Measurements from ENCODE around the gene MACO1. TPM values are rescaled to one million over a fixed set of nuclear protein-coding genes. Genes with fewer than 3 reads are reported as not detected.
A peak's percentile ranks its signal among the peaks of the same experiment; 100 is the strongest.
"Not testable (repeated sequence)": the region's sequence is repeated elsewhere in the genome, so short reads cannot be mapped to it uniquely, and the experiment has no call there.

The MACO1 gene, protein sequence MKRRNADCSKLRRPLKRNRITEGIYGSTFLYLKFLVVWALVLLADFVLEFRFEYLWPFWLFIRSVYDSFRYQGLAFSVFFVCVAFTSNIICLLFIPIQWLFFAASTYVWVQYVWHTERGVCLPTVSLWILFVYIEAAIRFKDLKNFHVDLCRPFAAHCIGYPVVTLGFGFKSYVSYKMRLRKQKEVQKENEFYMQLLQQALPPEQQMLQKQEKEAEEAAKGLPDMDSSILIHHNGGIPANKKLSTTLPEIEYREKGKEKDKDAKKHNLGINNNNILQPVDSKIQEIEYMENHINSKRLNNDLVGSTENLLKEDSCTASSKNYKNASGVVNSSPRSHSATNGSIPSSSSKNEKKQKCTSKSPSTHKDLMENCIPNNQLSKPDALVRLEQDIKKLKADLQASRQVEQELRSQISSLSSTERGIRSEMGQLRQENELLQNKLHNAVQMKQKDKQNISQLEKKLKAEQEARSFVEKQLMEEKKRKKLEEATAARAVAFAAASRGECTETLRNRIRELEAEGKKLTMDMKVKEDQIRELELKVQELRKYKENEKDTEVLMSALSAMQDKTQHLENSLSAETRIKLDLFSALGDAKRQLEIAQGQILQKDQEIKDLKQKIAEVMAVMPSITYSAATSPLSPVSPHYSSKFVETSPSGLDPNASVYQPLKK
- polyA plus RNA-seq (2013, experiment 1 of 2): 21.6 TPM
- 25.9 TPM for polyA plus RNA-seq (2013, experiment 2 of 2)

DNA sequence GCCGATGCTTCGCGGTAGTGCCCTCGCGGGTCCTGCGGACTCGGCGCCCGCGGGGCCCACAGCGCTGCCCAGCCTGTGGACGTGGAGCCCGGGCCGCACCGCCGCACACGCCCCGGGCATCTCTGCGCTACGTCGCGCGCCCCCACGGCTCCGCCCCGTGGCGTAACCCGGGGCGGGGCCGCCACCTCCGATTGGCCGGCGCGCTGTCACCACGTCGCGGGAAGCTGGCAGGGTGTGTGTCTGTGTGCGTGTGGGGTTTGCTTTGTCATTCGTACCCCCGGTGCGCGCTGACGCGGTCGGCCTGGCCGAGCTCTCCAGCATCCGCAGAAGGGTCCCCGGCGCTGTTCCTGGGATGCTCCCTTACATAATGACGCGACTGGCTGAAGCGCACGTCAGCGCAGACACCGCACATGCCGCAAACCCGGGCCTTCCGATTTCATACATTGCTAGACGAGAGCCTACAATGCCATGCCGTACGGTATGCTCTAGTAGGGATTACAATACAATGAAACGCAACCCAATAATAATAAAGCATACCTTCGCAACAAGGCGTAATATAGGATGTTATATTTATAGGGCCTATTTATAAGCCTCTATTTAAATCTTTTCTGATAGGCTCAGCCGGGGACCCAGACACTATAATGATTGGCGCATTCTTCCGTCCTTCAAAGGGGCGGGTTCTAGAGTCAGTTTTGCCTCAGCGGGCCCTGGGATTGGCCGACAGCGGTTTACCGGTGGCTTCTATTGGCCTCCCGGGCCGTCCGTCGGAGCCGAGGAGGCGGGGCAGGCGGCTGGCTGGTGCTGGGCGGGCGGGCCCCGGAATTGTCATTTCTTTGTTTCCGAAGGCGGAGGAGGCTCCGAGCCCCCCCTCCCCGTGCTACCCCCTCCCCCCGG is at the start of gene MACO1:
Gene MACO1, plus strand, starts transcription at position 825 of the 894 bp plus-strand sequence. CDS start 202 bp downstream, outside the sequence.
- WGBS, 2 experiments (ENCODE audit: insufficient coverage in 2 of 2): 0 to 1% methylated on average over 40 to 52 of the region's 87 CpGs
- Histone ChIP-seq H3K36me3 (ENCODE audit: control insufficient read depth, insufficient read depth, low read length) (no peaks in the 10 kb centered on the region), H3K27ac (ENCODE audit: low read depth, low read length, severe bottlenecking) (peak within 1 kb of the TSS; percentile 85), H3K9me3 (ENCODE audit: control insufficient read depth, low read length) (no peaks in the 10 kb centered on the region), H3K4me1 (ENCODE audit: control insufficient read depth, insufficient read depth, low read length, poor library complexity, severe bottlenecking) (peaks cover 7% of the 10 kb centered on the region), H3K4me3 (ENCODE audit: extremely low read depth, insufficient read depth, low read length, poor library complexity, severe bottlenecking) (peak within 1 kb of the TSS; percentile 88)

DNA sequence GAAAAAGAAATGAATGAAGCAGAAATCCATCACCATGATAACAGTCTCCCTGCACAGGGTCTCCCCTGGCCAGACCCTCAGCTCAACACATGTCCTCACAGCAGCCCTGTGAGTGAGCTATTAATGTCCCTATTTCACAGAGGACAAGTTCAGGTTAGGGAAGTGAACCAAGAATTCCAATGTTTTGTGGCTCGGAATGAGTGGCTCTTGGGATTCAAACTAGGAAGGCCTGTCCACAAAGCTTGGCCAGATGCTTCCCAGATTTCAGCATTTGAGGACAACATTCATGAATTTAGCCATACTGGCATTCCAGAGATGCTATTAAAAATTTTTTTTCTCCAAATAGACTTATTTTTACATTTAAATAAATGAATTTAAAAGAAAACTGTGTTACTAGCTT is 48.2 kb upstream of the MACO1 start:
- not testable (repeated sequence) for H3K9me3 ChIP-seq (ENCODE audit: control insufficient read depth, low read length); H3K4me3 ChIP-seq (ENCODE audit: extremely low read depth, insufficient read depth, low read length, poor library complexity, severe bottlenecking); H3K4me1 ChIP-seq (ENCODE audit: control insufficient read depth, insufficient read depth, low read length, poor library complexity, severe bottlenecking); H3K36me3 ChIP-seq (ENCODE audit: control insufficient read depth, insufficient read depth, low read length); H3K27ac ChIP-seq (ENCODE audit: low read depth, low read length, severe bottlenecking)
- 90 to 100% methylated on average over 1 of the region's 1 CpG for WGBS, 2 experiments (ENCODE audit: insufficient coverage in 2 of 2)

DNA sequence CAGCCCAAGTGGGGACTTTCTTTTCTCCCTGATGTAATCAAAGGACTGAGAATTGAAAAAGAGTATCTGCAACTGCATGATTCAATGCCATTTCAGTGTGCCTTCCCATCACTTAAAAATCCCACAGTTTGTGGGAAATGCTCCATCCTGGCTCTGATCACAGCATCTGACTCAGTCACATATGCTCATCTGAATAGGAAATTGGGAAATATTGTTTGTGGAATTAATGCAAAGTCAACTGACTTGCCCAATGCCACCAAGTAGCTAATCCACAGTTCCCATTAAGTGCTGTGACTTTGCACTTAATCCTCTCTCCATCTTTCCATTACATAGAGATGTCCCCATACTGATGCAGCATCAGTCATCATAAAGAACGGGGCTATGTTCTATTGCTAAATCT is 47.6 kb upstream of the MACO1 start:
- not testable (repeated sequence) for H3K9me3 ChIP-seq (ENCODE audit: control insufficient read depth, low read length); H3K4me3 ChIP-seq (ENCODE audit: extremely low read depth, insufficient read depth, low read length, poor library complexity, severe bottlenecking); H3K4me1 ChIP-seq (ENCODE audit: control insufficient read depth, insufficient read depth, low read length, poor library complexity, severe bottlenecking); H3K36me3 ChIP-seq (ENCODE audit: control insufficient read depth, insufficient read depth, low read length); H3K27ac ChIP-seq (ENCODE audit: low read depth, low read length, severe bottlenecking)
- no CpG with 5 or more reads among the region's 1 CpG for WGBS, 2 experiments (ENCODE audit: insufficient coverage in 2 of 2)

DNA sequence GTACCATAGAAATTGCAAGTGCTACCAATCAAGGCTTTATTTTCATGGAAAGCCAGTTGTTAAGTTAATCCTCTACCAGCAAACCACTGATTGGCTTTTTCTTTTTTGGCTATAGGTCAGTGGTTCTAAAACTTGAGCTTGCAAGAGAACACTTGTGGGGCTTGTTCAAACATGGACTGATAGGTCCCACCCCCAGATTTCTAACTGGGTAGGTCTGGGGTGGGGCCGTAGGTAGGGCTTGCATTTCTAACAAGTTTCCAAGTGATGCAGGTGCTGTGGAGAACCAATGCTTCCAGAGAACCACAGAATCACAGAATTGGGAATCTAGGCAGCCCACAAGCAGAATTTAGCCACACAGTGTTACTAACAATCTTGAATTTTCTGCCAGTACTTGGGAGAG is 46.8 kb upstream of the MACO1 start:
- H3K36me3 ChIP-seq (ENCODE audit: control insufficient read depth, insufficient read depth, low read length); H3K4me3 ChIP-seq (ENCODE audit: extremely low read depth, insufficient read depth, low read length, poor library complexity, severe bottlenecking); H3K27ac ChIP-seq (ENCODE audit: low read depth, low read length, severe bottlenecking); H3K4me1 ChIP-seq (ENCODE audit: control insufficient read depth, insufficient read depth, low read length, poor library complexity, severe bottlenecking); H3K9me3 ChIP-seq (ENCODE audit: control insufficient read depth, low read length): not testable (repeated sequence)
- no CpG with 5 or more reads among the region's 1 CpG for WGBS, 2 experiments (ENCODE audit: insufficient coverage in 2 of 2)

DNA sequence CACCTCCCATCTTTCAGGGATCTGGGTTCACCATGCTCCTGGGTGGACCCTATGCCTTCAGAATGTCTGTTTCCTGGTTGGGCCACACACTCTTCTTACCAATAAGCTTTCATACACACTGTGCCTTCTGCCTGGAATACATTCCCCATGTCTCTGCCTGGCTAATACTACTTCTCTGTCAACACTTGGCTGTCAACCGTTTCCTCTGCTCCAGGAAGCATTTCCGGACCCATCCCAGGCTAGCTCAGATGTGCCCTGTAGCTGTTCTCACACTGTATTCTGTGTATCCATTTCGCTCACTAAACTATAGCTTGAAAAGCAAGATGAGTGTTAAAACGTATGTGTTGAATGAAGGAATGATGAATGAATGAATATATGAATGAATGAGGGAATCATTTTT is 43.6 kb upstream of the MACO1 start:
- H3K4me3 ChIP-seq (ENCODE audit: extremely low read depth, insufficient read depth, low read length, poor library complexity, severe bottlenecking); H3K9me3 ChIP-seq (ENCODE audit: control insufficient read depth, low read length); H3K27ac ChIP-seq (ENCODE audit: low read depth, low read length, severe bottlenecking); H3K4me1 ChIP-seq (ENCODE audit: control insufficient read depth, insufficient read depth, low read length, poor library complexity, severe bottlenecking); H3K36me3 ChIP-seq (ENCODE audit: control insufficient read depth, insufficient read depth, low read length): not testable (repeated sequence)
- 100% methylated on average over 2 of the region's 4 CpGs; no CpG with 5 or more reads in 1 of the 2 experiments for WGBS, 2 experiments (ENCODE audit: insufficient coverage in 2 of 2)

DNA sequence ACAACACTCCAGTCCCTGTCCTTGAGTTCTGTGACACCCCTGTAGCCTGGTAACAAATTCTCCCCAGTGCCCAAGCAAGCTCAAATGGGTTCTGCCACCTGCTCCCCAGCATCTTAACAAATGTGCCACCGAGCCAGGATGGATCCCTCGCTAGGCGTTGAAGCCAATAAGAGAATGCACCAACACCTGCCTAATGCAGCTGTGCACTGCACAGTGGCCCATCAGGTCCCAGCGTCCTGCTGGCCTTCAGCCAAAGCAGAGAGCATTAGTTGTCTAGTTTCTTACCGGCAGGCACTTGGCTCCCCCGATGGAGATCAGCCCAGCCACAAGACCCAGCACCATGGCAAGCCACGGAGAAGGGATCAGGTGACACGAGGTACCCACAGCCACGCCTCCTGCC is 42.0 kb upstream of the MACO1 start:
- H3K4me3 ChIP-seq (ENCODE audit: extremely low read depth, insufficient read depth, low read length, poor library complexity, severe bottlenecking); H3K36me3 ChIP-seq (ENCODE audit: control insufficient read depth, insufficient read depth, low read length); H3K27ac ChIP-seq (ENCODE audit: low read depth, low read length, severe bottlenecking); H3K9me3 ChIP-seq (ENCODE audit: control insufficient read depth, low read length); H3K4me1 ChIP-seq (ENCODE audit: control insufficient read depth, insufficient read depth, low read length, poor library complexity, severe bottlenecking): not testable (repeated sequence)
- WGBS, 2 experiments (ENCODE audit: insufficient coverage in 2 of 2): 95 to 98% methylated on average over 2 to 4 of the region's 9 CpGs

DNA sequence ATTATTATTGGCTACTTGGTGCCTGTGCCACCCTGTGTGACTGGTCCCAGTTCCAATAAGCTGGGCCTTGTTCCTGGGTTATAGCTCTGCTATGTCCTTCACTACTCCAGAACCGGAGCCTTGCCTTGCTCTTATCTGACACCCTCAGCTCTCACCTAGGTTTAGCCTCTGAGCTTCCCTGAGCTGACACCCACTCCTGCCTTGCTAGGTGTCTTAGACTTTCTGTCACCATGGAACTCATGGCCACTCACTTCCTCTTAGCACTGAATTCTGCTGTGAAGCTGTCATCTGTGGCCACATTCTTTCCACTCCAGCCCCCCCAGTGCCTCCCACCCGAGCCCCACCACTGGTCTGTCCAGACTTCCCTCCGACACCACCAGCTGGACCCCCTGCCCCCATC is 41.0 kb upstream of the MACO1 start:
- not testable (repeated sequence) for H3K27ac ChIP-seq (ENCODE audit: low read depth, low read length, severe bottlenecking); H3K4me1 ChIP-seq (ENCODE audit: control insufficient read depth, insufficient read depth, low read length, poor library complexity, severe bottlenecking); H3K4me3 ChIP-seq (ENCODE audit: extremely low read depth, insufficient read depth, low read length, poor library complexity, severe bottlenecking); H3K36me3 ChIP-seq (ENCODE audit: control insufficient read depth, insufficient read depth, low read length); H3K9me3 ChIP-seq (ENCODE audit: control insufficient read depth, low read length)
- 67 to 82% methylated on average over 1 to 3 of the region's 3 CpGs for WGBS, 2 experiments (ENCODE audit: insufficient coverage in 2 of 2)

DNA sequence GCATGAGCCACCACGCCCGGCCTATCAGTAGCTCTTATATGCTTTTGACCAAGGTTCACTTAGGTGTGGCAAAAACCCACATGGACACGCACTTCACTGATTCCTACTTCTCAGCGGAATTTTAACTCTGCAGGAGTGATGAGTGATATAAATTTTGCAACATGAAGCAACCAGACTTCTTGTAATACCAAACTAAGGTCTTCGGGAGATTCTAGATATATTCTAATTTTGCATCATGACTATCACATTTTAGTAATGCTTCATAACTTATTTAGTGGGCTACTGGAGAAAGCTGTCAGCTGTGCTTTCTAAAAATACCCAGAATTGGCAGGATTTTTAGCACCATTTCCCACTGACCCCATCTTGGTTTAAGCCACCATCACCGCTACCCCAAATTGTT is 37.9 kb upstream of the MACO1 start:
- no peaks in the 10 kb centered on the region for H3K9me3 ChIP-seq (ENCODE audit: control insufficient read depth, low read length)
- no peak overlapping the region for H3K27ac ChIP-seq (ENCODE audit: low read depth, low read length, severe bottlenecking)
- no peaks in the 10 kb centered on the region for H3K36me3 ChIP-seq (ENCODE audit: control insufficient read depth, insufficient read depth, low read length)
- H3K4me1 ChIP-seq (ENCODE audit: control insufficient read depth, insufficient read depth, low read length, poor library complexity, severe bottlenecking): no peaks in the 10 kb centered on the region
- H3K4me3 ChIP-seq (ENCODE audit: extremely low read depth, insufficient read depth, low read length, poor library complexity, severe bottlenecking): no peak overlapping the region
- WGBS, 2 experiments (ENCODE audit: insufficient coverage in 2 of 2): 92 to 100% methylated on average over 2 to 3 of the region's 6 CpGs

DNA sequence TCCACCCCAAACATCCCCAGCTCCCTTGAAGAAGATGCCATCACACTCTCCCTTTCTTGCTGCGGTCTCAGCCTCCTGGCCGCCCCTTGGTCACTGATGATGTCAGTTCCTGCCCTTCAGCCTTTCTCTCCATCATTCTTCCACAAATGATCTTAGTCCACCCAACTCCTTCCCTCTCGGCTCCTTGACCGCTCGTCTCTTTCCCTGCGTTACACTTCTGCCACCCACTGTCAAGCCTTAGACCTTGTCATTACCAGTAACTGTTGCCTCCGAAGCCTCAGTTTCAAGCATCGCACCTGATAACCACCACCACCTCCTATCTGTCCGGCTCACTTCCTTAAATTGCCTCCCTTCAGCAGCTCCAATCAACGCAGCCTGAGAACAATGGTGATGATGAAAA is 33.1 kb upstream of the MACO1 start:
- H3K27ac ChIP-seq (ENCODE audit: low read depth, low read length, severe bottlenecking); H3K4me1 ChIP-seq (ENCODE audit: control insufficient read depth, insufficient read depth, low read length, poor library complexity, severe bottlenecking): not testable (repeated sequence)
- 92 to 94% methylated on average over 2 of the region's 10 CpGs for WGBS, 2 experiments (ENCODE audit: insufficient coverage in 2 of 2)

DNA sequence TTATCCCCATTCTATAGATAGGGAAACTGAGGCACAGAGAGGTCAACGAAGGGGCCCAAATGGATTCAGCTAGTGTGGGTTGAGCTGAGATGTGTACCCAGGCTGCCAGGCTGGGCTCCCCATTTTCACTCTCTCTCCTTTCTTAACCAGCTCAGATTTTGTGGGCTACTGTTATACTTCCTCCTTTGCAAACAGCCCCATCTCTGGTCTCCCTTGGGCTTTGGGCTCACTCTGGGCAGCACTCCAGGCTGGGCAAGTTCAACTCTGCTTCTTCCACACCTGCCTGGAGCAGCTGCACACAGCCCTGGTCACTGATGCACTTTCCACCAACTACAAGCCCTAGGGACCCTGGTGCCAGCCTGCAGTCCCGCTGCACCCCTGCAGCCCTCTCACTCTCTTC is 32.6 kb upstream of the MACO1 start:
- H3K9me3 ChIP-seq (ENCODE audit: control insufficient read depth, low read length); H3K4me3 ChIP-seq (ENCODE audit: extremely low read depth, insufficient read depth, low read length, poor library complexity, severe bottlenecking); H3K27ac ChIP-seq (ENCODE audit: low read depth, low read length, severe bottlenecking); H3K4me1 ChIP-seq (ENCODE audit: control insufficient read depth, insufficient read depth, low read length, poor library complexity, severe bottlenecking); H3K36me3 ChIP-seq (ENCODE audit: control insufficient read depth, insufficient read depth, low read length): not testable (repeated sequence)
- WGBS, 2 experiments (ENCODE audit: insufficient coverage in 2 of 2): no CpG with 5 or more reads among the region's 2 CpGs

More for the DNA sequence above, 33.1 kb upstream of the MACO1 start:
- H3K36me3 ChIP-seq (ENCODE audit: control insufficient read depth, insufficient read depth, low read length); H3K4me3 ChIP-seq (ENCODE audit: extremely low read depth, insufficient read depth, low read length, poor library complexity, severe bottlenecking); H3K9me3 ChIP-seq (ENCODE audit: control insufficient read depth, low read length): not testable (repeated sequence)
